ENCODE data around the gene S100A3. TPM values are rescaled to one million over a fixed set of nuclear protein-coding genes. Genes with fewer than 3 reads are reported as not detected.
A peak's percentile ranks its signal among the peaks of the same experiment; 100 is the strongest.

The S100A3 gene
- total and polyA plus RNA-seq, 4 donors: not detected

DNA sequence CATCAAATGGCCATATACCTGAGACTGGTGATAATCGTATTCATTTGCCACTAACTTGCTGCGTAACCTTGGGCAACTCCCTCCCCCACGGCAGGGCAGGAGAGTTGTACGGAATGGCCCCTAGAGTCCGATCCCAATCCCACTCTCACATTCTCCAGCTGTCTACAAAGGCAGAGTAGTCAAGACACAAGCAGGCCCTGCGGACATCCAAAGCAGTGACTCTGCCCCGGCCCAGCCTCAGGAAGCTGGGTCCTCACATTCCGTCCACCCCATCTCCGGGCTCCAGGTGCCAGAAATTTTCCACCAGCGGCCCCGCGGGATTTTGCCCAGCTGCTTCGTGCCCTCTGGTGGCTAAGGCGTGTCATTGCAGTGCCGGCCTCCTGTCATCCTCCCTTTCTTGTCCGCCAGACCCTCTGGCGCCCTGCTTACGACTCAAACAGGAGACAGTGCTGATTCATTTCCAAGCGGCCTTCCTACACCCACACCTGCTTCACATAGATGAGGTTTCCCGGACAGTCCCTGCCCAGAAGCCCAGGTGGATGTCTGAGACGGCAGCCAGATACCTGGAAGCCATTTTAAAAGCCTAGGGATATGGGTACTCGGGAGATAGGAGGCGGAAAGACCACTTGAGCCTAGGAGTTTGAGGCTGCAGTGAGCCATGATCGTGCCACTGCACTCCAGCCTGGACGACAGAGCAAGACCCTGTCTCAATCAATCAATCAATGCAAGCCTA lies 19.5 kb upstream of the S100A3 start:
- Histone ChIP-seq H3K36me3 (ENCODE audit: control insufficient read depth in 4 of 4, insufficient read depth in 3 of 4, low read depth in 1 of 4, low read length in 3 of 4) (no peaks in the 10 kb centered on the region), H3K4me1 (ENCODE audit: control insufficient read depth in 4 of 4, insufficient read depth in 4 of 4, low read length in 3 of 4) (peaks cover 0 to 10% (median 4%) of the 10 kb centered on the region in 4 donors), H3K4me3 (ENCODE audit: low read depth in 1 of 3, low read length in 3 of 3) (peak overlapping the region in 2 of 3 donors; percentile 2 to 30), H3K27me3 (ENCODE audit: control insufficient read depth in 4 of 4, insufficient read depth in 4 of 4, low read length in 3 of 4) (no peaks in the 10 kb centered on the region), H3K9me3 (ENCODE audit: control insufficient read depth in 4 of 4, low read length in 3 of 4) (no peaks in the 10 kb centered on the region), H3K27ac (ENCODE audit: low read depth in 1 of 2, low read length in 2 of 2) (no peak overlapping the region), H3K9ac (ENCODE audit: low read depth in 1 of 2, low read length in 2 of 2) (no peak overlapping the region)
- peak; percentile 85 for DNase-seq (ENCODE audit: low spot score)
- peak; percentile 95 to 97 for TF ChIP-seq RAD21 (IDR thresholded peaks at IDR 0.05)
- TF ChIP-seq, protein P1, sequence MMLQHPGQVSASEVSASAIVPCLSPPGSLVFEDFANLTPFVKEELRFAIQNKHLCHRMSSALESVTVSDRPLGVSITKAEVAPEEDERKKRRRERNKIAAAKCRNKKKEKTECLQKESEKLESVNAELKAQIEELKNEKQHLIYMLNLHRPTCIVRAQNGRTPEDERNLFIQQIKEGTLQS (IDR thresholded peaks at IDR 0.05): no peak
- TF ChIP-seq GABPA (IDR thresholded peaks at IDR 0.05 in 1 of 2, conservative IDR thresholded peaks at IDR 0.05 in 1 of 2): no peak
- TF ChIP-seq HNF4A (conservative IDR thresholded peaks at IDR 0.05): no peak
- TF ChIP-seq, protein P2, sequence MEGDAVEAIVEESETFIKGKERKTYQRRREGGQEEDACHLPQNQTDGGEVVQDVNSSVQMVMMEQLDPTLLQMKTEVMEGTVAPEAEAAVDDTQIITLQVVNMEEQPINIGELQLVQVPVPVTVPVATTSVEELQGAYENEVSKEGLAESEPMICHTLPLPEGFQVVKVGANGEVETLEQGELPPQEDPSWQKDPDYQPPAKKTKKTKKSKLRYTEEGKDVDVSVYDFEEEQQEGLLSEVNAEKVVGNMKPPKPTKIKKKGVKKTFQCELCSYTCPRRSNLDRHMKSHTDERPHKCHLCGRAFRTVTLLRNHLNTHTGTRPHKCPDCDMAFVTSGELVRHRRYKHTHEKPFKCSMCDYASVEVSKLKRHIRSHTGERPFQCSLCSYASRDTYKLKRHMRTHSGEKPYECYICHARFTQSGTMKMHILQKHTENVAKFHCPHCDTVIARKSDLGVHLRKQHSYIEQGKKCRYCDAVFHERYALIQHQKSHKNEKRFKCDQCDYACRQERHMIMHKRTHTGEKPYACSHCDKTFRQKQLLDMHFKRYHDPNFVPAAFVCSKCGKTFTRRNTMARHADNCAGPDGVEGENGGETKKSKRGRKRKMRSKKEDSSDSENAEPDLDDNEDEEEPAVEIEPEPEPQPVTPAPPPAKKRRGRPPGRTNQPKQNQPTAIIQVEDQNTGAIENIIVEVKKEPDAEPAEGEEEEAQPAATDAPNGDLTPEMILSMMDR (IDR thresholded peaks at IDR 0.05; ENCODE audit: low read depth, low read length, missing input control): peak; percentile 98
- peak; percentile 65 for TF ChIP-seq YY1 (IDR thresholded peaks at IDR 0.05)
- TF ChIP-seq HNF4G (IDR thresholded peaks at IDR 0.05): no peak
- TF ChIP-seq TAF1 (conservative IDR thresholded peaks at IDR 0.05): no peak
- no peak for TF ChIP-seq FOXA1 (IDR thresholded peaks at IDR 0.05)
- no peak for TF ChIP-seq EGR1 (IDR thresholded peaks at IDR 0.05; ENCODE audit: low read depth in 2 of 2)
- TF ChIP-seq RXRA (IDR thresholded peaks at IDR 0.05): no peak
- TF ChIP-seq, protein P3, sequence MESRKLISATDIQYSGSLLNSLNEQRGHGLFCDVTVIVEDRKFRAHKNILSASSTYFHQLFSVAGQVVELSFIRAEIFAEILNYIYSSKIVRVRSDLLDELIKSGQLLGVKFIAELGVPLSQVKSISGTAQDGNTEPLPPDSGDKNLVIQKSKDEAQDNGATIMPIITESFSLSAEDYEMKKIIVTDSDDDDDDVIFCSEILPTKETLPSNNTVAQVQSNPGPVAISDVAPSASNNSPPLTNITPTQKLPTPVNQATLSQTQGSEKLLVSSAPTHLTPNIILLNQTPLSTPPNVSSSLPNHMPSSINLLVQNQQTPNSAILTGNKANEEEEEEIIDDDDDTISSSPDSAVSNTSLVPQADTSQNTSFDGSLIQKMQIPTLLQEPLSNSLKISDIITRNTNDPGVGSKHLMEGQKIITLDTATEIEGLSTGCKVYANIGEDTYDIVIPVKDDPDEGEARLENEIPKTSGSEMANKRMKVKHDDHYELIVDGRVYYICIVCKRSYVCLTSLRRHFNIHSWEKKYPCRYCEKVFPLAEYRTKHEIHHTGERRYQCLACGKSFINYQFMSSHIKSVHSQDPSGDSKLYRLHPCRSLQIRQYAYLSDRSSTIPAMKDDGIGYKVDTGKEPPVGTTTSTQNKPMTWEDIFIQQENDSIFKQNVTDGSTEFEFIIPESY (IDR thresholded peaks at IDR 0.05): no peak
- TF ChIP-seq SP1 (IDR thresholded peaks at IDR 0.05): no peak
- 14% methylated on average over 25 of the region's 25 CpGs for WGBS

DNA sequence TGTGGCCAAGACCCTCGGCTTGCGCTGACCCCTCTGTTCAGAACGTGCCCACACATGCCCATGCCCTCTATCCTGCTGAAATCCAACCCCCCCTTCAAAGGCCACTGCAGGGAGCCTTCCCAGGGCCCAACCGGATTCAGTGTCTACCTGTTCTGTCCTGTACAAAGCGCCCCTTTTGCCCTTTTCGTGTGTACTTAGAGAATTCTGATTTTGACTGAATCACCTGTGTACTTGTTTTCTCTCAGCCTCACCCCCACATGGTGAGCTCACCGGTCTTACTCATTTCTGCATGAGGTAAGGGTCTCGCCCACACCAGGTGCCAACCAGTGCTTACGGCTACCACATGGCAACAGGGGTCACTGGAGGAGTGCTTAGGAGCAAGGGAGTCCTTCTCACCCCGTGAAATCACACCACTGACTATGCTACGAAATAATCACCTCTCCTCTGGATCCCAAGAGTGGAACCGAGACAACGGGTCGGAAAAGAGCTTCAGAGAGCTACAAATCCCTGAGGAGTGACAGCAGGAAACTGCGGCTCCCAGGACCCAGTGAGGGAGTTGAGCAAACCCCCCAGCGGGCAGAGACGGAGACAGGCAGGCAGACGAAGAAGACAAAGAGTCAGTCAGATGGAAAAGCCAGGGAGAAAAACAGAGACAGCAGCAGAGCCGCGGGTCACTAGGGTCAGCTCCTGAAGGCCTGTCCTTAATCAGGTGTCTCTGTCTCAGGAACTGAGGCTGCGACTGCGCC lies 18.7 kb upstream of the S100A3 start:
- H3K4me1 ChIP-seq (ENCODE audit: control insufficient read depth in 4 of 4, insufficient read depth in 4 of 4, low read length in 3 of 4): peaks cover 0 to 9% (median 4%) of the 10 kb centered on the region in 4 donors
- no peaks in the 10 kb centered on the region for H3K9me3 ChIP-seq (ENCODE audit: control insufficient read depth in 4 of 4, low read length in 3 of 4)
- no peaks in the 10 kb centered on the region for H3K27me3 ChIP-seq (ENCODE audit: control insufficient read depth in 4 of 4, insufficient read depth in 4 of 4, low read length in 3 of 4)
- no peak overlapping the region for H3K4me3 ChIP-seq (ENCODE audit: low read depth in 1 of 3, low read length in 3 of 3)
- no peak overlapping the region for H3K27ac ChIP-seq (ENCODE audit: low read depth in 1 of 2, low read length in 2 of 2)
- H3K36me3 ChIP-seq (ENCODE audit: control insufficient read depth in 4 of 4, insufficient read depth in 3 of 4, low read depth in 1 of 4, low read length in 3 of 4): no peaks in the 10 kb centered on the region
- TF ChIP-seq NR2F2 (IDR thresholded peaks at IDR 0.05) (no peak), RXRA (IDR thresholded peaks at IDR 0.05) (no peak), TAF1 (conservative IDR thresholded peaks at IDR 0.05) (no peak), FOXA1 (IDR thresholded peaks at IDR 0.05) (no peak), HNF4G (IDR thresholded peaks at IDR 0.05) (no peak), GABPA (IDR thresholded peaks at IDR 0.05 in 1 of 2, conservative IDR thresholded peaks at IDR 0.05 in 1 of 2) (no peak), EGR1 (IDR thresholded peaks at IDR 0.05; ENCODE audit: low read depth in 2 of 2) (no peak), HNF4A (conservative IDR thresholded peaks at IDR 0.05) (no peak), RAD21 (IDR thresholded peaks at IDR 0.05) (no peak)
- TF ChIP-seq, protein P4, sequence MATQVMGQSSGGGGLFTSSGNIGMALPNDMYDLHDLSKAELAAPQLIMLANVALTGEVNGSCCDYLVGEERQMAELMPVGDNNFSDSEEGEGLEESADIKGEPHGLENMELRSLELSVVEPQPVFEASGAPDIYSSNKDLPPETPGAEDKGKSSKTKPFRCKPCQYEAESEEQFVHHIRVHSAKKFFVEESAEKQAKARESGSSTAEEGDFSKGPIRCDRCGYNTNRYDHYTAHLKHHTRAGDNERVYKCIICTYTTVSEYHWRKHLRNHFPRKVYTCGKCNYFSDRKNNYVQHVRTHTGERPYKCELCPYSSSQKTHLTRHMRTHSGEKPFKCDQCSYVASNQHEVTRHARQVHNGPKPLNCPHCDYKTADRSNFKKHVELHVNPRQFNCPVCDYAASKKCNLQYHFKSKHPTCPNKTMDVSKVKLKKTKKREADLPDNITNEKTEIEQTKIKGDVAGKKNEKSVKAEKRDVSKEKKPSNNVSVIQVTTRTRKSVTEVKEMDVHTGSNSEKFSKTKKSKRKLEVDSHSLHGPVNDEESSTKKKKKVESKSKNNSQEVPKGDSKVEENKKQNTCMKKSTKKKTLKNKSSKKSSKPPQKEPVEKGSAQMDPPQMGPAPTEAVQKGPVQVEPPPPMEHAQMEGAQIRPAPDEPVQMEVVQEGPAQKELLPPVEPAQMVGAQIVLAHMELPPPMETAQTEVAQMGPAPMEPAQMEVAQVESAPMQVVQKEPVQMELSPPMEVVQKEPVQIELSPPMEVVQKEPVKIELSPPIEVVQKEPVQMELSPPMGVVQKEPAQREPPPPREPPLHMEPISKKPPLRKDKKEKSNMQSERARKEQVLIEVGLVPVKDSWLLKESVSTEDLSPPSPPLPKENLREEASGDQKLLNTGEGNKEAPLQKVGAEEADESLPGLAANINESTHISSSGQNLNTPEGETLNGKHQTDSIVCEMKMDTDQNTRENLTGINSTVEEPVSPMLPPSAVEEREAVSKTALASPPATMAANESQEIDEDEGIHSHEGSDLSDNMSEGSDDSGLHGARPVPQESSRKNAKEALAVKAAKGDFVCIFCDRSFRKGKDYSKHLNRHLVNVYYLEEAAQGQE (IDR thresholded peaks at IDR 0.05): no peak
- TF ChIP-seq, protein P2 (IDR thresholded peaks at IDR 0.05; ENCODE audit: low read depth, low read length, missing input control): no peak
- TF ChIP-seq, protein P1 (IDR thresholded peaks at IDR 0.05): no peak
- TF ChIP-seq, protein P5, sequence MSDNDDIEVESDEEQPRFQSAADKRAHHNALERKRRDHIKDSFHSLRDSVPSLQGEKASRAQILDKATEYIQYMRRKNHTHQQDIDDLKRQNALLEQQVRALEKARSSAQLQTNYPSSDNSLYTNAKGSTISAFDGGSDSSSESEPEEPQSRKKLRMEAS (IDR thresholded peaks at IDR 0.05): no peak
- no peak overlapping the region for H3K9ac ChIP-seq (ENCODE audit: low read depth in 1 of 2, low read length in 2 of 2)
- DNase-seq (ENCODE audit: low spot score): no peak
- 87% methylated on average over 22 of the region's 22 CpGs for WGBS
